Measurements from ENCODE around the gene IGSF23. TPM values are rescaled to one million over a fixed set of nuclear protein-coding genes. Genes with fewer than 3 reads are reported as not detected.

Gene IGSF23, protein sequence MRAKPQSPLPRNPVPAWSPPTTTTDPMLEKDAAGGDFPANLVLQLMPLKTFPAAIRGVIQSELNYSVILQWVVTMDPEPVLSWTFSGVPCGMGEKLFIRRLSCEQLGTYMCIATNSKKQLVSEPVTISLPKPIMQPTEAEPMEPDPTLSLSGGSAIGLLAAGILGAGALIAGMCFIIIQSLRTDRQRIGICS
- total RNA-seq, result not detected in 2 replicates
- long read RNA-seq, result 0 reads

DNA sequence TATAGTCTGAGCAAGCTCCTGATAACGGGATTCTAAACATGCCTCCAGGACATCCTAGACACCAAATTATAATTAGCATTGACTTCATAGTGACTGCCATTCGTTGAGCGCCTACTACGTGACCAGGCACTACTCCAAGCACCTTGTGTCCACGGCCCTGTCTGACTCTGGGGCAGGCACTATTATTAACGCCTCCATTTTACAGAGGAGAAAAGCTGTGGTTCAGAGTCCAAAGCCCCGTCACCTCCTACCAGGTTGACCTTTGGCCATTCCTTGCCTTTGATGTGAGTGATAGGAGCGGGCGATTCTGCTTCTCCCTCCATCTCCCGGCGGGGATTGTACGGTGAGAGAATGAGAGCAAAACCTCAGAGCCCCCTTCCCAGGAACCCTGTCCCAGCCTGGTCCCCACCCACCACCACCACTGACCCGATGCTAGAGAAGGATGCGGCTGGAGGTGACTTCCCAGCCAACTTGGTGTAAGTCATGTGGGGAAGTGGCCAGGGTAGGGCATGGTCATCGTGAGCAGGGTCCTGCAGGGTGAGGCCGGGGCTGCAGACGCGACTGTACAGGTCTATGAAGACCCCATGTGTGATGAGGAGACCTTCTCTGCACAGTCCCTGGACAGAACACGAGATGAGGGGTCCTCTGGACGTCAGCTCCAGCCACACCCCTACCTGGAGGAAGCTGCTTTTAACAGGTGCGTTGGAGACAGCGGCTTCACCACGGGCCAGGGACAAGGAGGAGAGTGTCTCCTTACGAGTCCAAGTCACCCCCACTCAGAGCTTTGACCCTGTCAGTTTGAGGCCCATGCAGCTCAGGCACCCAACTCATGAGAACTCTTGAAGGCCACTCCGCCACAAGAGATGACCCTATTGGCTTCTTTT lies at the start of gene IGSF23:
Gene IGSF23, plus strand, starts transcription at position 269 of the 884 bp plus-strand sequence. Its CDS starts 83 bp downstream, at position 352.
- DNase-seq (ENCODE audit: extremely low spot score, unreplicated experiment), result no peak
- H3K36me3 Mint-ChIP-seq (ENCODE audit: unreplicated experiment), result no peaks in the 10 kb centered on the region
- no peaks in the 10 kb centered on the region for H3K9me3 Mint-ChIP-seq (ENCODE audit: unreplicated experiment)
- no peak within 1 kb of the TSS for H3K27ac Mint-ChIP-seq (ENCODE audit: unreplicated experiment)
- peaks cover 3% of the 10 kb centered on the region for H3K4me1 Mint-ChIP-seq (ENCODE audit: unreplicated experiment)
- TF ChIP-seq, protein P1, sequence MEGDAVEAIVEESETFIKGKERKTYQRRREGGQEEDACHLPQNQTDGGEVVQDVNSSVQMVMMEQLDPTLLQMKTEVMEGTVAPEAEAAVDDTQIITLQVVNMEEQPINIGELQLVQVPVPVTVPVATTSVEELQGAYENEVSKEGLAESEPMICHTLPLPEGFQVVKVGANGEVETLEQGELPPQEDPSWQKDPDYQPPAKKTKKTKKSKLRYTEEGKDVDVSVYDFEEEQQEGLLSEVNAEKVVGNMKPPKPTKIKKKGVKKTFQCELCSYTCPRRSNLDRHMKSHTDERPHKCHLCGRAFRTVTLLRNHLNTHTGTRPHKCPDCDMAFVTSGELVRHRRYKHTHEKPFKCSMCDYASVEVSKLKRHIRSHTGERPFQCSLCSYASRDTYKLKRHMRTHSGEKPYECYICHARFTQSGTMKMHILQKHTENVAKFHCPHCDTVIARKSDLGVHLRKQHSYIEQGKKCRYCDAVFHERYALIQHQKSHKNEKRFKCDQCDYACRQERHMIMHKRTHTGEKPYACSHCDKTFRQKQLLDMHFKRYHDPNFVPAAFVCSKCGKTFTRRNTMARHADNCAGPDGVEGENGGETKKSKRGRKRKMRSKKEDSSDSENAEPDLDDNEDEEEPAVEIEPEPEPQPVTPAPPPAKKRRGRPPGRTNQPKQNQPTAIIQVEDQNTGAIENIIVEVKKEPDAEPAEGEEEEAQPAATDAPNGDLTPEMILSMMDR (IDR thresholded peaks at IDR 0.05), result no peak
- H3K4me3 Mint-ChIP-seq (ENCODE audit: unreplicated experiment), result no peak within 1 kb of the TSS
- H3K27me3 Mint-ChIP-seq (ENCODE audit: unreplicated experiment), result no peaks in the 10 kb centered on the region

DNA sequence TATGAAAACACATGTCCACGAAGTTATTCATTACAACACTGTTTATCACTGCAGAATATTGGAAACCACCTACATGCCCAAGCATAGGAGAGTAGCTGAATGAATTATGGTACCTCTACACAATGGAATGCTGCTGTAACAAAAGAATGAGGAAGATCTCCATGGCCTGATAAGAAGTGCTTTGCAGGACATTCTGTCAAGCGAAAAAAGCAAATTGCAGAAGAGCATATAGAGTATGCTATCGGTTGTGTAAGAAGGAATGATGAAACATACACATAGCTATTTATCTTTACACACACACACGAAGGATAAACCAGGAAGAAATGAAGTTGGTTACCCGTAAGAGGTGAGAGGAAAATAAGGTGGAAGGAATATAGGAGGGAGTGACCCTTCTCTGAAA lies 46.4 kb upstream of the IGSF23 start:
- TF ChIP-seq, protein P1 (IDR thresholded peaks at IDR 0.05), result no peak
- no peaks in the 10 kb centered on the region for H3K9me3 Mint-ChIP-seq (ENCODE audit: unreplicated experiment)
- no peaks in the 10 kb centered on the region for H3K4me1 Mint-ChIP-seq (ENCODE audit: unreplicated experiment)
- peaks cover 52% of the 10 kb centered on the region for H3K27me3 Mint-ChIP-seq (ENCODE audit: unreplicated experiment)
- no peak overlapping the region for H3K27ac Mint-ChIP-seq (ENCODE audit: unreplicated experiment)
- no peak overlapping the region for H3K4me3 Mint-ChIP-seq (ENCODE audit: unreplicated experiment)
- no peak for DNase-seq (ENCODE audit: extremely low spot score, unreplicated experiment)
- no peaks in the 10 kb centered on the region for H3K36me3 Mint-ChIP-seq (ENCODE audit: unreplicated experiment)

GRCh38 chr19:44567745-44568144 lies 45.6 kb upstream of the IGSF23 start:
- no peaks in the 10 kb centered on the region for H3K36me3 Mint-ChIP-seq (ENCODE audit: unreplicated experiment)
- H3K27ac Mint-ChIP-seq (ENCODE audit: unreplicated experiment), result no peak overlapping the region
- no peak overlapping the region for H3K4me3 Mint-ChIP-seq (ENCODE audit: unreplicated experiment)
- H3K9me3 Mint-ChIP-seq (ENCODE audit: unreplicated experiment), result no peaks in the 10 kb centered on the region
- DNase-seq (ENCODE audit: extremely low spot score, unreplicated experiment), result no peak
- H3K4me1 Mint-ChIP-seq (ENCODE audit: unreplicated experiment), result no peaks in the 10 kb centered on the region
- H3K27me3 Mint-ChIP-seq (ENCODE audit: unreplicated experiment), result peaks cover 49% of the 10 kb centered on the region
- TF ChIP-seq, protein P1 (IDR thresholded peaks at IDR 0.05), result no peak

- H3K9me3 Mint-ChIP-seq (ENCODE audit: unreplicated experiment), result no peaks in the 10 kb centered on the region
- no peaks in the 10 kb centered on the region for H3K36me3 Mint-ChIP-seq (ENCODE audit: unreplicated experiment)
- no peaks in the 10 kb centered on the region for H3K4me1 Mint-ChIP-seq (ENCODE audit: unreplicated experiment)
- H3K27me3 Mint-ChIP-seq (ENCODE audit: unreplicated experiment), result peaks cover 42% of the 10 kb centered on the region
- no peak overlapping the region for H3K27ac Mint-ChIP-seq (ENCODE audit: unreplicated experiment)
- TF ChIP-seq, protein P1 (IDR thresholded peaks at IDR 0.05), result no peak
- H3K4me3 Mint-ChIP-seq (ENCODE audit: unreplicated experiment), result no peak overlapping the region
- no peak for DNase-seq (ENCODE audit: extremely low spot score, unreplicated experiment)
These were observed 42.8 kb upstream of the IGSF23 start for GRCh38 chr19:44570603-44570983.

Data from osteocyte (in vitro differentiated cells).